ENCODE measurements around the gene GEMIN7.

GEMIN7 gene

GRCh38 chr19:45090606-45091005 lies 11.5 kb downstream of the GEMIN7 start:
- POLR2A ChIA-PET, result no interaction called here
- no peak for DNase-seq (ENCODE audit: low read depth, low spot score)
- CTCF ChIA-PET, result interaction anchor here (0.7 to 5.1 kb wide), 8 partner anchors 10 to 96 kb away, joined by 3 to 37 read pairs (median 4); partner anchors contain the start of genes GEMIN7, TRAPPC6A and ZNF296
- H3K4me3 ChIP-seq (ENCODE audit: low read depth, low read length), result peak overlapping the region; percentile 48; the same call in 1 of the 2 replicates
- TF ChIP-seq, protein P1, sequence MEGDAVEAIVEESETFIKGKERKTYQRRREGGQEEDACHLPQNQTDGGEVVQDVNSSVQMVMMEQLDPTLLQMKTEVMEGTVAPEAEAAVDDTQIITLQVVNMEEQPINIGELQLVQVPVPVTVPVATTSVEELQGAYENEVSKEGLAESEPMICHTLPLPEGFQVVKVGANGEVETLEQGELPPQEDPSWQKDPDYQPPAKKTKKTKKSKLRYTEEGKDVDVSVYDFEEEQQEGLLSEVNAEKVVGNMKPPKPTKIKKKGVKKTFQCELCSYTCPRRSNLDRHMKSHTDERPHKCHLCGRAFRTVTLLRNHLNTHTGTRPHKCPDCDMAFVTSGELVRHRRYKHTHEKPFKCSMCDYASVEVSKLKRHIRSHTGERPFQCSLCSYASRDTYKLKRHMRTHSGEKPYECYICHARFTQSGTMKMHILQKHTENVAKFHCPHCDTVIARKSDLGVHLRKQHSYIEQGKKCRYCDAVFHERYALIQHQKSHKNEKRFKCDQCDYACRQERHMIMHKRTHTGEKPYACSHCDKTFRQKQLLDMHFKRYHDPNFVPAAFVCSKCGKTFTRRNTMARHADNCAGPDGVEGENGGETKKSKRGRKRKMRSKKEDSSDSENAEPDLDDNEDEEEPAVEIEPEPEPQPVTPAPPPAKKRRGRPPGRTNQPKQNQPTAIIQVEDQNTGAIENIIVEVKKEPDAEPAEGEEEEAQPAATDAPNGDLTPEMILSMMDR (IDR thresholded peaks at IDR 0.05; ENCODE audit: insufficient read depth, low read length, missing control alignments), result no peak

- CTCF ChIA-PET, result interaction anchor here (0.7 to 5.1 kb wide), 12 partner anchors 11 to 185 kb away, joined by 3 to 37 read pairs (median 3); partner anchors contain the start of genes BLOC1S3 and TRAPPC6A
- H3K4me3 ChIP-seq (ENCODE audit: low read depth, low read length), result peak overlapping the region; percentile 92
- TF ChIP-seq, protein P1 (IDR thresholded peaks at IDR 0.05; ENCODE audit: insufficient read depth, low read length, missing control alignments), result no peak
- DNase-seq (ENCODE audit: low read depth, low spot score), result peak; percentile 91
- POLR2A ChIA-PET, result interaction anchor here (0.6 to 2.3 kb wide), 4 partner anchors 8 to 137 kb away, joined by 4 to 16 read pairs (median 6); partner anchors contain the start of genes BLOC1S3 and TRAPPC6A
Observed at GRCh38 chr19:45091031-45091923, 12.2 kb downstream of the GEMIN7 start.

DNA sequence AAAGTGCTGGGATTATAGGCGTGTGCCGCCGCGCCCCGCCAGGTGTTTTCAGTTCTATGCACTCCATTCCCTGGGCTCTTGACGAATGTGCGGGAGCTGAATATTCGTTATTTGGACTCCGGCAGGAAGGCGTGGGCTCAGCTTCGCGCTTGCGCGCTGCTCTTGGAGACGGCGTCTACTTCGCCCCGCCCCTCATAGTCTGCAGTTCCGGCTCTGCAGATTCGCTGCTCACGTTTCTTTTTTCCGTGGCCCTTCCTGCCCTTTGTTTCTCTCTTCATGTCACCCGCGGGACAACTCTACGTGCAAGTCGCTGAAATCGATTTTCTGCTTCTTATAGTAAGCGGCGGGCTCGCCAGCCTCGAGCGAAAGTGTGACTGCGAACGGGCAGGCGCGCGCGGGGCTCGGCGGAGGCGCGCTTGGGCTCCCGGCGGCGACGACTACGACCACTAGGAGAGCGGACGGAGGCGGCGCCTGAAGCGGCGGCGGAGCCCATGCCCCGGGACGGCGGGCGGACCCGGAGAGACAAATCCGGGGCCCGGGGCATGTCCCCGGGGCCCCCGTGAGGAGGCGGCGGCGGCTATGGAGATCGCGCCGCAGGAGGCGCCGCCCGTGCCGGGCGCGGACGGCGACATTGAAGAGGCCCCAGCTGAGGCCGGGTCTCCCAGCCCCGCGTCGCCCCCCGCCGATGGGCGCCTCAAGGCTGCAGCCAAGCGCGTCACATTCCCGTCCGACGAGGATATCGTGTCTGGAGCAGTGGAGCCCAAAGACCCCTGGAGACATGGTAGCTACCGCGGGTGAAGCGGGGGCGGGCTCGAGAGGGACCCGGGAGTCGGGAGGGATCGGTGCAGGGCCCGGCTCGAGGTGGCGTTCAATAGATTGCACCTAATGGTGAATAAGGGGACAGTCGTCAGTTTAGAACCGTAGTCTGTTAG lies 14.0 kb downstream of the GEMIN7 start, which contains the start of gene PPP1R37:
TSS of gene PPP1R37 (plus strand) at position 433 of the 932 bp plus-strand sequence. CDS start at position 580, 147 bp downstream.
- peak within 1 kb of the TSS; percentile 92 for H3K4me3 ChIP-seq (ENCODE audit: low read depth, low read length)
- peak; percentile 69 for DNase-seq (ENCODE audit: low read depth, low spot score)
- ChIA-PET CTCF (interaction anchor here (0.7 to 5.1 kb wide), 10 partner anchors 14 to 187 kb away, joined by 3 to 37 read pairs (median 4); partner anchors contain the start of genes BLOC1S3, GEMIN7, TRAPPC6A and ZNF296), POLR2A (interaction anchor here (0.6 to 2.3 kb wide), 6 partner anchors 14 to 309 kb away, joined by 3 to 16 read pairs (median 4); partner anchors contain the start of genes BLOC1S3, GEMIN7 and TRAPPC6A)
- TF ChIP-seq, protein P1 (IDR thresholded peaks at IDR 0.05; ENCODE audit: insufficient read depth, low read length, missing control alignments), result peak; percentile 53

GRCh38 chr19:45094137-45094536 lies 15.1 kb downstream of the GEMIN7 start:
- POLR2A ChIA-PET, result no interaction called here
- TF ChIP-seq, protein P1 (IDR thresholded peaks at IDR 0.05; ENCODE audit: insufficient read depth, low read length, missing control alignments), result no peak

DNA sequence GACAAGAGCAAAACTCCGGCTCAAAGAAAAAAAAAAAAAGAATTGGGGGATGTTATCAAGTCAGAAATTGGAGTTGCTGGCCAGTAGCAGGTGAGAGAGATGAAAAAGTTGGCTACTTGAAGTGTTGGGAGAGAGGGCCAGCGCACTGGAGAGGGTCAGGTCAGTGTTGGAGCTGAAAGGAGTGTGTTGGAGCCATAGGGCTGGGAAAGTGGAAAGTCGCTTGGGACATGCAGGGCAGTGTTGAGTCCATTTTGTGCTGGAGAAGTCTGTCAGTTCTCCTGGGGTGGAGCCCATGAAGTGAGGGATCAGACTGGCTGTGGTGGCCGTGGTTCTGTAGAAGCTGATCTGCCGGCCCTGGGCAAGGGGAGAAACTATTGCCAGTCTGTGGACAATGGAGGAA lies 15.6 kb downstream of the GEMIN7 start:
- TF ChIP-seq, protein P1 (IDR thresholded peaks at IDR 0.05; ENCODE audit: insufficient read depth, low read length, missing control alignments), result no peak
- DNase-seq (ENCODE audit: low read depth, low spot score), result no peak
- peak overlapping the region; percentile 25 for H3K4me3 ChIP-seq (ENCODE audit: low read depth, low read length)
- CTCF ChIA-PET, result no interaction called here
- POLR2A ChIA-PET, result no interaction called here

More at GRCh38 chr19:45094137-45094536, 15.1 kb downstream of the GEMIN7 start:
- DNase-seq (ENCODE audit: low read depth, low spot score), result no peak
- peak overlapping the region; percentile 92 for H3K4me3 ChIP-seq (ENCODE audit: low read depth, low read length)
- CTCF ChIA-PET, result no interaction called here
